Transverse colon (tissue), 4 donors: ENCODE results near the gene NCOA1. TPM values are rescaled to one million over a fixed set of nuclear protein-coding genes. Genes with fewer than 3 reads are reported as not detected.

Experiments used
- DNase-seq: peaks from one replicate; pipeline ENCODE4 v3.0.0-alpha.2; 2019
- H3K27ac ChIP-seq, 4 donors: fragments of 200-600 bp; sonication (generic); 2 replicates each; pipeline ENCODE4 v1.5.1; 2016 to 2018; ENCODE audit warnings: inconsistent platforms in 4 of 4
- H3K27me3 ChIP-seq: fragments of 200-600 bp; sonication (generic); 2 replicates; pipeline ENCODE4 v1.5.1; 2017; ENCODE audit warnings: inconsistent platforms
- H3K36me3 ChIP-seq, 4 donors: fragments of 200-600 bp; sonication (generic); 2 replicates each; pipeline ENCODE4 v1.5.1; 2017 to 2019; ENCODE audit warnings: inconsistent platforms in 4 of 4
- H3K4me1 ChIP-seq, 4 donors: fragments of 200-600 bp; sonication (generic); 2 replicates each; pipeline ENCODE4 v1.5.1; 2017 to 2020; ENCODE audit warnings: inconsistent platforms in 4 of 4
- H3K4me3 ChIP-seq, 4 donors: fragments of 200-600 bp; sonication (generic); 1 replicate in 1 of 4; 2 replicates in 3 of 4; pipeline versions ENCODE4 v1.5.1 to v1.6.1; 2017 to 2019; ENCODE audit warnings: inconsistent platforms in 4 of 4
- H3K9me3 ChIP-seq, 2 donors: fragments of 200-600 bp; sonication (generic); 2 replicates each; pipeline ENCODE4 v1.5.1; 2017 to 2019; ENCODE audit warnings: inconsistent platforms in 2 of 2
- EP300 ChIP-seq: sonication (generic); formaldehyde crosslinking; IDR thresholded peaks from one replicate; pipeline ENCODE4 v1.6.1; 2017; ENCODE audit warnings: antibody characterized with exemption, low read depth
- POLR2A ChIP-seq: fragments of 450-650 bp; IDR thresholded peaks from one replicate; pipeline ENCODE4 v1.6.1; 2016; ENCODE audit warnings: antibody characterized with exemption, mild to moderate bottlenecking, moderate library complexity
- POLR2AphosphoS5 ChIP-seq, 3 donors: sonication (generic); formaldehyde crosslinking; IDR thresholded peaks; one replicate each; pipeline ENCODE4 v1.6.1; 2016; ENCODE audit warnings: antibody characterized with exemption in 3 of 3
- WGBS, 2 donors: methylation state at CpG; one replicate each; pipeline ENCODE4 v1.1.5; 2018; ENCODE audit warnings: low coverage in 1 of 2; 5-methylcytosine and 5-hydroxymethylcytosine counted together
- in situ Hi-C, 4 donors: fragments of 200-750 bp; cut with MboI; loops; one replicate each; pipeline versions ENCODE4 v1.15.0 to v1.15.1; 2017; ENCODE audit warnings: low sequenced_read_pairs in 3 of 4, low pct_ligation_motif_present in 1 of 4, low pct_unique_long_range_greater_than_20kb in 1 of 4
- intact Hi-C: fragments of 100-400 bp; cut with DNase I; formaldehyde crosslinking; loops from one replicate; pipeline ENCODE4 v1.15.1; 2023; ENCODE audit warnings: low total_unique reads
- total RNA-seq, 4 donors: library from RNA; depleted of rRNA; stranded (reverse); fragments of >200 nt; gene quantifications; one replicate each; pipeline ENCODE4 v1.1.0, GENCODE V29; 2016
- TF ChIP-seq, protein P1 (sequence below), 5 experiments: fragments of 200-600 bp in 3 of 5; fragments of 450-650 bp in 2 of 5; sonication (generic) in 3 of 5; IDR thresholded peaks; 1 replicate in 2 of 5; 2 replicates in 3 of 5; pipeline ENCODE4 v1.5.1; 2016 to 2017; ENCODE audit warnings: antibody characterized with exemption in 5 of 5, inconsistent platforms in 3 of 5, mild to moderate bottlenecking in 2 of 5, moderate library complexity in 1 of 5

NCOA1 gene
- total RNA-seq, 4 donors from 2014 or later = 32.9 to 56.5 (median 47.9) TPM

- in situ Hi-C loops (no loop called here), intact Hi-C loops (no loop called here)
- peaks cover 0 to 16% (median 3%) of the 10 kb centered on the region in 4 donors for H3K4me1 ChIP-seq
- H3K9me3 ChIP-seq = no peaks in the 10 kb centered on the region
- H3K4me3 ChIP-seq = no peak overlapping the region
- DNase-seq = no peak
- H3K36me3 ChIP-seq = no peaks in the 10 kb centered on the region
- H3K27ac ChIP-seq = no peak overlapping the region
- 48 to 49% methylated on average over 2 of the region's 2 CpGs for WGBS, 2 donors
- TF ChIP-seq POLR2A (no peak), EP300 (no peak), POLR2AphosphoS5 (IDR thresholded peaks at IDR 0.05) (no peak)
- TF ChIP-seq, protein P1, sequence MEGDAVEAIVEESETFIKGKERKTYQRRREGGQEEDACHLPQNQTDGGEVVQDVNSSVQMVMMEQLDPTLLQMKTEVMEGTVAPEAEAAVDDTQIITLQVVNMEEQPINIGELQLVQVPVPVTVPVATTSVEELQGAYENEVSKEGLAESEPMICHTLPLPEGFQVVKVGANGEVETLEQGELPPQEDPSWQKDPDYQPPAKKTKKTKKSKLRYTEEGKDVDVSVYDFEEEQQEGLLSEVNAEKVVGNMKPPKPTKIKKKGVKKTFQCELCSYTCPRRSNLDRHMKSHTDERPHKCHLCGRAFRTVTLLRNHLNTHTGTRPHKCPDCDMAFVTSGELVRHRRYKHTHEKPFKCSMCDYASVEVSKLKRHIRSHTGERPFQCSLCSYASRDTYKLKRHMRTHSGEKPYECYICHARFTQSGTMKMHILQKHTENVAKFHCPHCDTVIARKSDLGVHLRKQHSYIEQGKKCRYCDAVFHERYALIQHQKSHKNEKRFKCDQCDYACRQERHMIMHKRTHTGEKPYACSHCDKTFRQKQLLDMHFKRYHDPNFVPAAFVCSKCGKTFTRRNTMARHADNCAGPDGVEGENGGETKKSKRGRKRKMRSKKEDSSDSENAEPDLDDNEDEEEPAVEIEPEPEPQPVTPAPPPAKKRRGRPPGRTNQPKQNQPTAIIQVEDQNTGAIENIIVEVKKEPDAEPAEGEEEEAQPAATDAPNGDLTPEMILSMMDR (IDR thresholded peaks at IDR 0.05) = no peak
- H3K27me3 ChIP-seq = no peaks in the 10 kb centered on the region
Measured at GRCh38 chr2:24571828-24572442, 80.9 kb downstream of the NCOA1 start.

GRCh38 chr2:24576146-24576545 lies 85.1 kb downstream of the NCOA1 start:
- intact Hi-C loops (no loop called here), in situ Hi-C loops (no loop called here)
- Histone ChIP-seq H3K4me1 (peaks cover 0 to 35% (median 18%) of the 10 kb centered on the region in 4 donors), H3K4me3 (no peak overlapping the region), H3K36me3 (no peaks in the 10 kb centered on the region), H3K27me3 (no peaks in the 10 kb centered on the region), H3K27ac (no peak overlapping the region), H3K9me3 (no peaks in the 10 kb centered on the region)
- TF ChIP-seq, protein P1 (IDR thresholded peaks at IDR 0.05) = no peak
- no peak for TF ChIP-seq EP300
- TF ChIP-seq POLR2AphosphoS5 (IDR thresholded peaks at IDR 0.05) = no peak
- TF ChIP-seq POLR2A = no peak
- DNase-seq = no peak

DNA sequence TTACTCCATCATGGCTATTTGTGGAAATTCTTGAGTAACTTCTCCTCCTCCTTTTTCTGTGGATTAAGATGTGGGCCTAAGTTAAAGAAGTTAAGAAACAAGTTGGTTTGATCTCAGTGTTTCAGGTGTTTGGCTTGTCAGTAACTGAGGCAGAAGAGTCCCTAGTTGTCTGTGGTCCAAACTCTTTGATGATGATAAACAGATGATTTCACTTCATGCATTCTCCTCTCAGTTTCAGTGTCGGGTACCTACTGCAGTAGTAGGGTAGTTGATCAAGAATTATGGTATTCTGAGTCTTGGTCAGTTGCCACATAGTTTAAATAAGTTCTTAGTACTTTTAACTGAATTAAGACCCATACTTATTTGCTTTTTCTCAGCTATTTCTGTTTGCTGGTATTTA lies 85.6 kb downstream of the NCOA1 start:
- in situ Hi-C loops = no loop called here

GRCh38 chr2:24577481-24577880 lies 86.4 kb downstream of the NCOA1 start:
- no peak overlapping the region for H3K4me3 ChIP-seq
- H3K4me1 ChIP-seq = peaks cover 0 to 32% (median 18%) of the 10 kb centered on the region in 4 donors
- no peaks in the 10 kb centered on the region for H3K9me3 ChIP-seq
- TF ChIP-seq POLR2AphosphoS5 (IDR thresholded peaks at IDR 0.05) (no peak), EP300 (no peak), POLR2A (no peak)
- TF ChIP-seq, protein P1 (IDR thresholded peaks at IDR 0.05) = no peak
- in situ Hi-C loops (no loop called here), intact Hi-C loops (no loop called here)
- H3K27ac ChIP-seq = no peak overlapping the region
- DNase-seq = no peak
- H3K27me3 ChIP-seq = no peaks in the 10 kb centered on the region
- WGBS, 2 donors = 11 to 35% methylated on average over 2 of the region's 2 CpGs
- H3K36me3 ChIP-seq = no peaks in the 10 kb centered on the region

More for the DNA sequence above, 85.6 kb downstream of the NCOA1 start:
- Histone ChIP-seq H3K27me3 (no peaks in the 10 kb centered on the region), H3K27ac (no peak overlapping the region), H3K9me3 (no peaks in the 10 kb centered on the region), H3K4me3 (no peak overlapping the region), H3K36me3 (no peaks in the 10 kb centered on the region), H3K4me1 (peaks cover 0 to 35% (median 18%) of the 10 kb centered on the region in 4 donors)
- intact Hi-C loops = no loop called here
- TF ChIP-seq EP300 (no peak), POLR2AphosphoS5 (IDR thresholded peaks at IDR 0.05) (no peak), POLR2A (no peak)
- TF ChIP-seq, protein P1 (IDR thresholded peaks at IDR 0.05) = no peak
- no peak for DNase-seq
- 40 to 68% methylated on average over 1 of the region's 1 CpG for WGBS, 2 donors
